ENCODE measurements around the gene C6orf163.

The C6orf163 gene

DNA sequence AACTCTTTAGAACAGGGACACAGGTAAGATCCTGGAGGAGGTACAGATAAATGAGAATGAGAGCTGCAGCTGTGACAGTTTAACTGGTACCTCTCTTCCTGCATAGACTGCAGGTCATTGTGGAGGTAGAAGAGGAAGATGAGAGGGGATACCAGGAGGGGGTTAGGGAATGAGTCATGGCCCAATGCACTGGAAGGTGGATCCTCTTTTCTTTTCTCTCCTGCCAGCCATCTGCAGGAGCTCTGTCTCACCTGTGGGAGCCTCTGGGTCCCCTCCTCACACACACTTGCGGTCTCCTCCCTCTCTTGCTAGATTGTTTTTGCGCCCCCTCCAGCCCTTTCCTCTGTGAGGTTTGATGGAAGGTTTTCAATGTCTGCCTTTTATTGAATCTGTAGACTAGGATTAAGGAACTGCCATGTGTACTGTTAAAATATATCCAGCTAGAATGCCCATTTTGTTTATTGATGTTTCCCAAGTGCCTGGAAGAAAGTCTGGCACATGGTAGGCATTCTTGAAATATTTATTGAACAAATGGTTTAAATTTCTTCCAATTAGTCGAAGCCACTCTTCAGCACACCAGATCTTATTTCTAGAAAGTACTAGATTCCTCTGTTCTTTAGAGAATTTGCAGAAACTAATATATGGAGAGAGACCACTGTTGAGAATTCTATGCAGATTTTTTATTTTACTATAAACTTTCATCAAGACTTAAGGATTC is 13.0 kb downstream of the C6orf163 start:
- DNase-seq, result no peak

GRCh38 chr6:87364602-87365252 is 20.1 kb downstream of the C6orf163 start:
- no peak for DNase-seq

DNA sequence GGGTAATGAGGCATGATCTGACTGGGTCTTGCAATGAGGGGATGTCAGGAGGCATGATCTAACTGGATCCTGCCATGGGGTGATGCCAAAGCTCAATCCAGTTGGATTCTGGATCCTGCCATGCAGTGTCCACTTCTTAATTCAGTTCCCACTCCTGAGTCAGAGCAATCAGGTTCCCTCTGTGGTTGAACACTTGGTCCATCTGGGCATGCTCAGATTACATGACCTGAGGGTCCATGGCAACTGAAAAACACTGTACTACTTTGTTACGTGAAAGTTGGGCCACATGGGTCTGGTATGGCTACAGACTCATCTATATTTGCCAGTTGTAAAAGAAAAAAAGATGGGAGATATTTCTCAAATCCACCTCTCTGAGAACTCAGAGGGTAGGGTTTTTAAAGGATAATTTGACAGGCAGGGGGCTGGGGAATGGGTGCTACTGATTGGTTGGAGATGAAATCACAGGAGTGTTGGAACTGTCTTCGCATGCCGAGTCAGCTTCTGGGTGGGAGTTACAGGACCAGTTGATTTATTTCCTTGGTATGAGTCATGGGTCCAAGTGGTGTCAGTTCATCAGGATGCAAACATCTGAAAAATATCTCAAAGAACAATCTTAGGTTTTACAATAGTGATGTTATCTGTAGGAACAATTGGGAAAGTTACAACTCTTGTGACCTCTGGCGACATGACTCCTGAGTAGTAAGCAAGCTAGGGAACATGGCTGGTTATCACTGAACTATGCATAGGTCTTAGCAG is 21.6 kb downstream of the C6orf163 start:
- peak; percentile 34 for DNase-seq

- no peak for DNase-seq
Measured at GRCh38 chr6:87366899-87367298, 22.3 kb downstream of the C6orf163 start.

DNA sequence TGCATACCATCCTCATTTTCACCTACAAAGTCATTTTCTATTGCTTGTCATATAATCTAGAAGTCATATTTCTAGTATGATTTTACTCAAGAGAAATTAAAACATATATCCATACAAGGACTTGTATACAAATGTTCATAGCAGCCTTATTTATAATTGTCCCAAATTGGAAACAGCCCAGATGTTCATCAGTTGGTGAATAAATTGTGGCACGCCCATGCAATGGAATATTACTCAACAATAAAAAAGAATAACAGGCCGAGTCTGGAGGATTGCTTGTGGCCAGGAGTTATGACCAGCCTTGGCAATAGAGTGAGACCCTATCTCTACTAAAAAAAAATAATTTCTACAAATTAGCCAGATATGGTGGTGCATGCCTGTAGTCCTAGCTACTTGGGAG is 28.8 kb downstream of the C6orf163 start:
- DNase-seq, result no peak

- DNase-seq, result no peak
Measured at GRCh38 chr6:87375315-87375714, 30.7 kb downstream of the C6orf163 start.

DNA sequence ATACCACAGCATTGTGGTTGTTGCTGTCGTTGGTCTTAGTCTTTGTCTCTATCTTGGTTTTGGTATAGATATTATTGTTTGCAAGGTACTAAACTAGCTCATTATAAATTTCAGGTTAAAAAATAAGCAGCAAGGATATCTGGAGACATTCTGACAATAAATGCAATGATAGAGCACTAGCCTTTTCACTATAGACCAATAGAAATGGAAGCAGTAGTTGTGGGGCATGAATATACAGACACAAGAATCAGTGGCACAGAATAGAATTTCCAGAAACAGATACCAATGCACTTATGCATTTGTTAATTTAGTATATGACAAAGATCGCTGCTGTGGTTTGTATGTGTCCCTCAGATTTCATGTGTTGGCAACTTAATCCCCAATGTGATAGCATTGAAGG is 32.0 kb downstream of the C6orf163 start:
- no peak for DNase-seq

- DNase-seq, result no peak
Measured at GRCh38 chr6:87378947-87379346, 34.3 kb downstream of the C6orf163 start.

DNA sequence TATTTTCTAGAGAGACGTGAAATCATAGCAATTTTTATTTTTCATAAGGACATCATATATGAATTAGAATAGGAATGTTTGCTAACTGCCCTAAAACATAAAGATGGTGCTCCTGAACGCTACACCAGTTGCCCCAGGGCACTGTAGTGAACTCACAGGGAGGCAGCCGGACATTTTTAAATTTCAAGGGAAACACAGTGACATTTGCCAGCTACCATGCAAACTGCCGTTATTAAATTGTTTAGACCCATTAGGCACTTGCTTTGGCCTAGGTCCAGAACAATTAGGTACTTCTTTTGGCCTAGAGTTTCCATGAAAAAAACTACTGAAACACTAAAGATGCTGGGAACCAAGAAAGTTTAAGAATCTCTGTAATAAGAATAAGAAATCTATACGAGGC is 38.2 kb downstream of the C6orf163 start:
- no peak for DNase-seq

GRCh38 chr6:87384038-87384437 is 39.4 kb downstream of the C6orf163 start:
- no peak for DNase-seq

- no peak for DNase-seq
Measured at GRCh38 chr6:87384449-87384848, 39.8 kb downstream of the C6orf163 start.

DNA sequence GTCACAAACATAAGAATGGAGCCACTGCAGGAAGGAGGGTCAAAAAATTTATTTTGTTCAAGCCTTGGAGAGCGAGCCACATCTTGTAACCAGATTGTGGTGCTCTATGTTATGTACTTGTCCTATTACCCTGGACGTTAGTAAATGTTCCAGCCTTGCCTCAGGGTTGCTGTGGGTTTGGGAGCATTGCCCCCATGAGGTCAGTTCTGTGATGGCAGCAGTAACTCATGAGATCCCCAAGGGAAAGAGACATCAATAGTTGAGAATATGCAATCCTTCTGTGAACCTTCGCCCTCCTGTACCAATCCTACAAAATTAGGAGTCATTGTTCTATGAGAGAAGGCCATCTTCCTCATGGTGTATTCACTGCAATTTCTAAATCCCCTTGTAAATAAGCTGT is 46.7 kb downstream of the C6orf163 start:
- DNase-seq, result peak; percentile 51

DNA sequence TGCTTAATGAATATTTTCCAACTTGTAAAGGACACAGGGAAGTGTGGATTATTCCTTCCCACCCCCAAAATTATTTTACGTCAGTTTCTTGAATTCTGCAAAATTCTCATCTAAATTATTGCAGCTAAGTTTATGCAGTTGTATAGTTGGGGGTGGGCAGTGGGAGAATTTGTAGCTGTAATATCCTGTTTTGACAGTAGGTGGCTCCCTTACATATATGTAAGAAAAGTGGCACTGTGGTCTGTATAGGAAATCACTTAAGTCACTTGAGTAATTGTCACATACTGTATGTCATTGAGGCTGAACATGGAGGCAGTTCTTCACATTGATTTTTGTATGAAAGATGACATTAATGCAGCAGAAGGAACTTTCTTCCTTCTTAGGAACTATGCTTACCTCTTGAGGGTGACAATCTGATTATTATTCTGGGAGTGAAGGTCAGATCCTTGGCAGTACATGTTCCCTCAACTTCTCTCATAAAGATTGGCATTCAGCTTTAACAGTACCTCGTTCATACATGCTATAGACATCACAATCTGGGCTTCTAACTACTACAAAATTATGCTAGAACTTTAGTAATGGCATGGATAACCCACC is 48.5 kb downstream of the C6orf163 start:
- peak; percentile 60 for DNase-seq

- no peak for DNase-seq
Measured at GRCh38 chr6:87395431-87395830, 50.8 kb downstream of the C6orf163 start.

- no peak for DNase-seq
Measured at GRCh38 chr6:87396595-87397392, 52.2 kb downstream of the C6orf163 start.

DNA sequence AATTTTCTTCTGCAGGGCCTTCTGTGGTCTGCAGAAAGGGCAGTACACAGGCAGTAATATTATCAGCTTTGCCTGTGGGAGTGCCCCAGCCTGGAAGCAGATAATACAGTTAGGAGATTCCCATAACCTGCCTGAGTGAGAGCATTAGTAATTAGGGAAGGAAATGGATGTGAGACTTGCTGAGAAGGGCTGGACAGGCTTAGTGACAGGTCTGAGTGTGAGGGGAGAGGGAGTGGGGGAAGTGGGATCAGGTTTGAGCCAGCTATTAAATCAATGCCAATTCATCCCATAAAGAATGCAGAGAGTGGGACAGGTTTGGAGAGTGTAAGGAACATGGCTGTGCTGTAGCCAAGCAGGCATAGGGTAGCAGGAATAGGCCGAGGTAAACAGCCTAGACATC is 53.0 kb downstream of the C6orf163 start:
- DNase-seq, result no peak

DNA sequence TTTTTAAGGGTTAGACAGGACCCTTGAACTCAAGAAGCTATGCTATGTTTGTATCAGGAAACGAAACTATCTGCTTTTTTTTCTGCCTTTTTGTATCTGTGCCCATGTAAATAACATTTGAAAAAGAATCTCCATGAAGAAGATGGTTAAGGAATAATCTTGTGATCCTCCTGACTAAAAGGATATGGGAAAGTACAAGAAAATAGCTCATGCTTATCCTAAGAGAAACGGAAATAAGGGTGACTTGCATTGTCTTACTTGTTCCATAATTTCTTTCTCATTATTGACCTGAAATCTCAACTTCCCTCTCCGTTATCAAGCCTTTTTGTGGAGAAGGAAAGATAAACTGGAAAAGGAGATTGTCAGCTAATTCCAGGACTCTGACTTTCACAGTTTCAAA is 57.2 kb downstream of the C6orf163 start:
- no peak for DNase-seq

GRCh38 chr6:87407561-87407900 is 62.9 kb downstream of the C6orf163 start:
- DNase-seq, result peak; percentile 57

DNA sequence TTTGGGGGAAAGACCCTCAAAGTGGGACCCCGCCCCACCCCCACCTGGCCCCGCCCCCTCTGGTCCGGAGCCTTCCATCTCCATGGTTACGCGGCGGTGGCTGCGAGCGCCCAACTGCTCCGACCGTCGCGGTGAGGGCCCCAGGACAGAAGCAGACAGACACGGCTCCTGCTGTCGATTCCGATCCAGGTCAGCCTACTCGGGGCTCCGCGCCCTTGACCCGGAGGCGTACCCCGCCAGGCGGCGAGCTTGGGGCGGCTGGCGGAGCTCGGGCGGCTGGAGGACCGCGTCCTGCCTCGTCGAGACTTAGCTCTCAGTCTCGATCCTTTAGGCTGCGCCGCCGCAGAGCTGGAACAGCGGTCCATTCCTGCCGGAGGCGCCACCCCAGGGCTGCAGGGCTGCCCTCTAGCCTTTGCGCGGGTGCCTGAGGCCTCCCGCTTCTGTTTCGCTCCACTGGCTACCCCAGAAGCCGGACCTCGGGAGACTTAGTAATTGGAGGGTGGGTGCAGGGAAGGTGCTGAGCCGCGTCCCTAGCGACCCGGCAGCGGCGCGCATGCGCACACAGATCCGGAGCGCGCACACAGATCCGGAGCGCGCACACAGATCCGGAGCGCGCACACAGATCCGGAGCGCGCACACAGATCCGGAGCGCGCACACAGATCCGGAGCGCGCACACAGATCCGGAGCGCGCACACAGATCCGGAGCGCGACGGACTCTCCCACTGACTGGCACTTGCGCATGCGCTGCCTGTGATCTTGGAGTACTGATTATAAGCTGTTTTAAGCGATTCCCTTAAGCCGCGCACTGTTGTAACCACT is 63.5 kb downstream of the C6orf163 start, which contains the start of gene CFAP206:
Gene CFAP206, plus strand, starts transcription at position 72 of the 820 bp plus-strand sequence. CDS start 1,868 bp downstream, outside the sequence.
- DNase-seq, result peak; percentile 84

- DNase-seq, result no peak
Measured at GRCh38 chr6:87408721-87409155, 64.1 kb downstream of the C6orf163 start.
